Caki2 (cell line): Measurements from ENCODE around the gene SLC39A12. TPM values are rescaled to one million over a fixed set of nuclear protein-coding genes. Genes with fewer than 3 reads are reported as not detected.

Source experiments
- DNase-seq: peaks from one replicate; pipeline ENCODE4 v3.0.0-alpha.2; 2015; ENCODE audit warnings: low read depth
- in situ Hi-C: cut with HindIII; loops from 2 replicates; pipeline ENCODE4 v1.10.0; 2016; ENCODE audit warnings: low sequenced_read_pairs, low pct_unique_long_range_greater_than_20kb, mixed read lengths
- total RNA-seq: library from RNA; depleted of rRNA; stranded (reverse); fragments of >200 nt; shearing (Covaris generic); gene quantifications from 2 replicates; pipeline ENCODE4 v1.2.3, GENCODE V29; 2014; ENCODE audit warnings: low replicate concordance

Gene SLC39A12
- total RNA-seq, 1 experiment from 2014 or later, result not detected

DNA sequence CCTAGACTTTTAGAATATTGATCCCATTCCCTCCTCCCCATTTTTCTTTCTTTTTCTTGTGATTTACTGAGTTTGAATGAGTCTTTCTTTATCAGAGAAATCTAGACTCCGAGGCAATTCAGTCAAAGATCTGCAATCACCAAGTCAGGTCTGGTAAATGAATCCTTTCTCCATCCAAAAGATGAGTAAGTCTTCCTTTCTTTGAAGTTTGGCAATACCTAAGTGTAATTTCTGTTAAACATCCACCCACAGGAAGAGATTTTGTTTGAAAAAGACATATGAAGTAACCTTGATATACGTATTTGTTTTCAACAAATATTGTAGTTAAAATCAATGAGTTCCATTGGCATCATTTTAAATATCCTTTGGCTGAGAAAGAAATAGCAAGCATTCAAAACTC lies 58.3 kb downstream of the SLC39A12 start:
- DNase-seq, result no peak
- in situ Hi-C loops, result no loop called here

DNA sequence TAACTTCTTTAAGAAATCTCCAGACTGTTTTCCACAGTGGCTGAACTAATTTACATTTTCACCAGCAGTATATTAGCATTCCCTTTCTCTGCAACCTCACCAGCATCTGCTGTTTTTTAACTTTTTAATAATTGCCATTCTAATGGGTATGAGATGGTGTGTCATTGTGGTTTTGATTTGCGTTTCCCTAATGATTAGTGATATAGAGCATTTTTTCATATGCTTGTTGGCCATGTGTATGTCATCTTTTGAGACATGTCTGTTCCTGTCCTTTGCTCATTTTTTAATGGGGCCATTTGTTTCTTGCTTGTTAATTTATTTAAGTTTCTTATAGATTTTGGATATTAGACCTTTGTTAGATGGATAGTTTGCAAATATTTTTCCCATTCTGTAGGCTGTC lies 68.8 kb downstream of the SLC39A12 start:
- DNase-seq, result no peak
- in situ Hi-C loops, result no loop called here

DNA sequence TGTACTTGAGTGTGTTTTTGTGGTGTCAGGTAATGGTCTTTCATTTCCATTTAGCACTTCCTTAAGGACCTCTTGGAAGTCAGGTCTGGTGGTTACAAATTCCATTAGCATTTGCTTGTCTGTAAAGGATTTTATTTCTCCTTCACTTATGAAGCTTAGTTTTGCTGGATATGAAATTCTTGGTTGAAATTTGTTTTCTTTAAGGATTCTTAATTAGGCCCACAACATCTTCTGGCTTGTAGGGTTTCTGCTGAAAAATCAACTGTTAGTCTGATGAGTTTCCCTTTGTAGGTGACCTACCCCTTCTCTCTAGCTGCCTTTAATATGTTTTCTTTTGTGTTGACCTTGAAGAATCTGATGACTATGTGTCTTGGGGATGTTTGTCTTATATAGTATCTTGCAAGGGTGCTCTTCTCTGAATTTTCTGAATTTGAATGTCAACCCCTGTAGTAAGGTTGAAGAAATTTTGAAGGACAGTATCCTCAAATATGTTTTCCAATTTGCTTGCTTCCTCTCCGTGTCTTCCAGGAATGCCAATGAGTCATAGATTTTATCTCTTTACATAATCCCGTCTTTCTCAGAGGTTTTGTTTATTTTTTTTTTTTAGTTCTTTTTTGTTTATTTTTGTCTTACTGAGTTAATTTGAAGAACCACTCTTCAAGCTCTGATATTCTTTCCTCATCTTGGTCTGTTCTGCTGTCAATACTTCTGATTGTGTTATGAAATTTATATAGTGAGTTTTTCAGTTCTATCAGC lies 70.2 kb downstream of the SLC39A12 start:
- in situ Hi-C loops, result no loop called here
- no peak for DNase-seq

DNA sequence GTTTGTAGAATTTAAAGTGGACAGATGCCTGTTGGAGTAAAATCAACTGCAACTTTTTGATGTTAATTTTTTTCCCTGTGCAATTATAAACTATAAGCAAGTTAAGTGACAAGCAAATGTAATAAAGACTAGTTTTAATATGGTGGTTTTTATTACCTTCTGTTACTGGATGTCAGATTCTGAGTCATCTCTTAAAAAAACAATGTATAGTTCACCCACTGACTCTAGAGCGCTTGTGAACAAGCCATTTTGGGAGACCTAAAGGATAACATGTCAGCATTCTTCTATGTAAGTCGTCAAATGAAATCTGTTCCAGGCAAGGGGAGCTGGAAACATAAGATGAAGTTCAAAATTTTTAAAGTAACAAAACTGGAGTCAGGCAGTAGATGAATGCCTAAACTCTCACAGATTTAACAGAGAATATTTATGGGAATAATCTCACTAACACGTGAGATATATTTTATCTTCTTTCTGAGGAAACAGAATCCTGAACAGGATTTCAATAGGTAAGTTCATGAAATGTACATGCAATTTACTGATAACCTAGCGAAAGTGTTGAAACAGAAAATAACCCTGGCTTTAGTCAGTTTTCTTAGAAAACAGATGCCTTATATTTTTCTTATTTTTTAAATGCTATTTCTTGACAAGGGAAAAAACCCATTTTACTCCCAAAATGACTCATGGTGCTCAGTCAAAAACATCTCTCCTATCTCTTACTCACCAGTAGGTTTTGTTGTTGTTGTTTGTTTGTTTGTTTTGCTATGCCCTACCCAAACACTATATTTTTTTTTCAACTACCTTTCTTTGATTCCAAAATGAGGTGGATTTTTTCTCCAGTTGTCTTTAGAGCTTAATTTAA lies 91.7 kb downstream of the SLC39A12 start:
- no peak for DNase-seq
- in situ Hi-C loops, result no loop called here

DNA sequence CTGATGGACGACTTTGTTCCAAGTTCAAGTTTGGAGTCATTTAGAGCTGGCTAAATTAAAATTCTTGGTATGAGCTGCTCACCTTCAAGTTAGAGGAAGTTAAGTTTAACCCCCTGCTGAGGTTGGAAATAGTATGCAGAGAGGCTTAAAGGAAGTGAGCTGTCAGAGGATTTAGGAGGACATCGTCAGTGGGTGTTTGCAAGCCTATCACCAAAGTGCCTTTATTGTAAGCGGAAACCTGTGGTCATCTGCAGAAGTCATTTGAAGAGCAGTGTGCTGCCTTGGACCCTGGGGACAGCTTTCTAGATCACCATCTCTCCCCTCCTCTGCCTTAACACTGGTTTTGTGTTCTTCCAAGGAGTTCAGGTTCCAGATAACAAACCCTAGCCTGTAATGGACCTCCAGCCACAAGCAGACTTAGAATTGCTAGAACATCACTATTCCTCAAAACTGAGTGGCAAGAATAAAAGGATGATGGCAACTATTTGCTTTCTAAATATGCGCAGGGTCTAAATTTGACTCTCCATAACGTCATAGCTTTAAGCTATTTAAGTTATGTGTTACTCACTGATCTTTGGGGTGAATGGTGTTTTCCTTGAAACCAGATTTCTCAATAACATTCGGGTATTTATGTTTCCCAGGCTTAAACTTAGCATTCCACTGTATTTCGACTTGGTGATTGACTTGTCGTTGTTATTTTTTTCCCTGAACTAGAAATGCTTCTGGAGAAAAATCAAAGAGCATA lies 93.4 kb downstream of the SLC39A12 start:
- in situ Hi-C loops, result no loop called here
- no peak for DNase-seq

DNA sequence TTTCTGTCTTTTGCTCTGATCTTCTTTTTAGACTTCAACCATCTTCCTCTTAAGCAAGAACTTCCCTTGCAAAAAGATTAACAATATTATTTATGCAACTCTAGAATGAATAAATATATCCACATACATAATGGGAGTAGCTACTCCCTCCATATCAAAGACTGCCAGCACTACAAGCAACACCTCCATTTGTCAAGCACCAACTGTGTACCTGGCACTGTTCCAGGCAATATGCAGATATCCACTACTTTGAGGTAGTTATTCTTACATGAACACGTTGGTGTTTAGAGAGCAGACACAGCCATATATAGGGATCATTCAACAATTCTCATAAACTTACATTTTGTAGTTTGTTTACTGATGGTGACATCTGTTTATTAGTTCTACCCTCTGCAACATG lies 104.9 kb downstream of the SLC39A12 start:
- DNase-seq, result no peak
- in situ Hi-C loops, result no loop called here

DNA sequence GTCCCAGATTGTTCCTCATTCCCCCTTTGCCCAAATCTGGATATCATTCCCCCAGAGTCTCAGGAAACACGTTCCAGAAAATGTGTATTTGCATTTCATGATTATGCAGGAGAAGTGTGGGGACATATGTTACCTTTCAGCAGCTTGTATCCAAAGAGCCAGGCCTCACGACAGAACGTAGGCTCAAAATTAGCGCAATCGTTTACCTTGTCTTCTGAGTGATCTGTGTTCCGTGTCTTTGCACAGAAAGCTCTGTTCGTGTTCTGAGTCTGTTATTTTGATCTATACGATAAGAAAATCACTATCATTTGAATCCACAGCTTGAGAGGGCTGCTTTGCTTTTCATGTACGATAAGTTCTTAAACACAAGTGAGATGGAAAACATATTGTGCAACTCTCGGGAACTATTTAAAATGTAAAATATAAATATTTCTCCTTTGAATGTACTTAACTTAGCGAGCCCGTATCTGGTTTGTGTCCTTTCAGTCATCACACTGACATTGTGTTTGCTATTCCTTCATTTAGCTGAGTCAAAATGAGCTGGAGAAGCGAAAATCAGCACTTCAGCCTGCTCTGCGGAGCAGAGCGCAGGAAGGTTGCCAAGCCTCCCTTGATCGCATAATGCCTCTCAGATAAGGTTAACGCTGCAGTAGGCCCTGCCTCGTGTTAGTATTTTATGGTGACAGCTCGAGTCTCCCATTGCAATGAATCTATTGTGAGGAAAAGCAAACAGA lies 108.3 kb downstream of the SLC39A12 start:
- DNase-seq, result no peak
- in situ Hi-C loops, result no loop called here

DNA sequence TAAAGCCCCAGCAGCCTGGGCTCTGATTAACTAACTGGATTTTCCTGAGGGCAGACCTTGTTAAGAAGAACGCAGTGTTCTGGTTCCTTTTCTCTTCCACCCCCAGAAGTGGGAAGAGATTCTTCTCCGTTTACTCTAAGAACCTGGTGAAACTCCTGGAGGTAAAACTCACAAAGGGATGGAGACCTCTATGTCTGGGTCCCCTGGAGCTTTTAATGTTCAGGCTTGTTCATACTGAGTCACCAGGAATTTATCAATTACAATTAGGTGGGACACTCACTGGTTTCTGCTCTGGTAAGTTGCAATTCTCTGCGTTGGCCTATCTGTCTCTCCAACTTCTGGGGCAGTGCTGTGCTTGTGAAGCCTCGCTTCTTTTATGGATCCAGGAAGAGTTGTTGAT lies 115.2 kb downstream of the SLC39A12 start:
- DNase-seq, result no peak
- in situ Hi-C loops, result no loop called here

DNA sequence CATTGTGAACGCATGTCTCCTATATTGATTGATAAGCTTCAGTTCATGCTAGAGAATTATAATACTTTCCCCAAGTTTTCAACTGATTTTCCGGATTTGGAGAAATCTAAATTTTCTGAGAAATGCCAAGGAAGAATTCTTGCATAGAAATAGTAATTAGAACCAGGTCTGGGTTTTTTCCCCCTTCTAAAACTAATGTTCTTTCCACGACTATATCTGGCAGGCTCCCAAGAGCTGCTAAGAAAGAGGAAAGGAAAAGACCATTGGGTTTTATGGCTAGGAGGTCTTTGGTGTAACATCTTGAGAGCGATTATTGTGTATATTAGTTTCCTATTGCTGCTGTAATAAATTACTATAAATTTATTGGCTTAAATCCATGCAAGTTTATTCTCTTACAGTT lies 116.7 kb downstream of the SLC39A12 start:
- no peak for DNase-seq
- in situ Hi-C loops, result no loop called here

DNA sequence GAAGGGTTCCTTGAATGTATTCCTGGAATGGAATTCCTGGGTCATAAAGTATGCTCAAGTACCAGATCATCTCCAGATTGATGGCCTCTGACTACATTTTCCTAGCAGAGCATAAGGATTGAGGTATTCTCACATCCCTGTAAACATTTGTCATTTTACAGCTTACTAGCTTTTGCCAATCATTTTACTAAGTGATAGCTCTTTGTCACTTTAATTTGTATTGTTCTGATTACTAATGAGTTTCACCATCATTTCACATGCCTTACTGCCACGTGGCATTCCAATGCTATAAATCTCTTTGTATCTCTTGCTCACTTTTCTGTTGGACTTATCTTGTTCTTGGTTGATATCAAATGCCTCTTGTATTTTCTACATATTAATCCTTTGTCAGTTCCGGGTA lies 119.9 kb downstream of the SLC39A12 start:
- in situ Hi-C loops, result no loop called here
- DNase-seq, result no peak

DNA sequence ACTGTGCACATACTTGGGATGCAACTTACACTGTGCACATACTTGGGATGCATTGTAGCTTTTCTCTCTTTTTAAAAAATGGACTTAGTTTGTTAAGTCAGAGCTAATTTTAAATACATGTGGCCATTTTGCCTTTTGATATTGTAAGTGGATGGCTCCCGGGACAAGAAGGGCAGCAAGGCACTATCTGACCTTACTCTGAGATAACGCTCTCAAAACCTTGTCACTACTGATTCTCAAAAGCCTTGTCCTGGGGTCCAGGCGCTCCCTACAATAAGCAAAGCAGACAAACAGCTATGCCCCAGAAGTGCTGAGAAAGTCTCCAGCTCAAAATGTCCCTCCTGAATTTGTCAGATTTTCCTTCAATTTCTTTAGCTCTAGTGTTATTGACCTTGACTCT lies 121.6 kb downstream of the SLC39A12 start:
- no peak for DNase-seq
- in situ Hi-C loops, result no loop called here

DNA sequence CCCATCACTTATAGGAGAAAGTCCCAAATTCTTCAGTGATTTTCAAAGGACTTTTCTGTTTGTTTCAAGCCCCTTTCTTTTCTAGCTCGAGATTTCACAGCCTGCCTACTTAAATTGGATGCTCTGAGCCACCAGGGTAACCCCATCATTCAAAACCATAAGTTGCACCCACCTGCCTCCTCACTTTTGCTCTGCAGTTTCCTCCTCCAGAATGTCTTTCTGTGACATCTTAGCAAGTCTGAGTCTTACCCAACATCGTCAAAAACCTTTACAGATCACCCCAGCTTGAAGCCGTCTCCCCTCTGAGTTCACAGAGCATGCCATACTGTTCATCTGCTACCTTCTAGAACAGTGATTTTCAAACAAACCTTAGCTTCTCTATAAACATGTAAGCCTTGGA lies 124.2 kb downstream of the SLC39A12 start:
- DNase-seq, result no peak
- in situ Hi-C loops, result no loop called here

DNA sequence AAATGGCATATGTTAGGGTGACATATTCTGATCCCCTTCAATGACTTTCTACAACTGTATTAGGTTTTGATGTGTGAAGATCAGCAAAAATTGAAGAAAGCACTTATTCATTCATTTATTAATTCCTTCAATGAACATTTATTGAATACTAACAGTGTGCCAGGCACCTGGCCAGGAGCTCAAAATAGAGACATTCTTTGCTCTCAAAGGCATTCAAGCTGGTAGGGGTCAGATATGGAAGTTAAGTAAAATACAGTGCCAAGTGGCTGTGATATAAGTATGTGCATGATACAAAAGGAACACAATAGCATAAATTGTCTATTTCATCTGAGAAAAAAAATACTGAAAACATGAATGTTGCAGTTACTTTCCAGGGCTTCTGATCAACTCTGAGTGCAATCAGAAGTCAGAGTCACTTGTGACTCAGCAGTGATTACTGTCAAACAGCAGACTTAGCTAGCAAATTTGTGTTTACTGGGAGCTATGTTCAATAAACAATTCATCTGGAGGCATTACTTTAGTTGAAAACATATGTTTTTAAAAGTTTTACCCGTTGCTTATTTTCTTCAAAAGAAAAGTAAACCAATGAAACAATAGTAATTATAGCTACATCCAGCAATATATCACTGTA lies 128.1 kb downstream of the SLC39A12 start:
- in situ Hi-C loops, result no loop called here
- DNase-seq, result no peak

DNA sequence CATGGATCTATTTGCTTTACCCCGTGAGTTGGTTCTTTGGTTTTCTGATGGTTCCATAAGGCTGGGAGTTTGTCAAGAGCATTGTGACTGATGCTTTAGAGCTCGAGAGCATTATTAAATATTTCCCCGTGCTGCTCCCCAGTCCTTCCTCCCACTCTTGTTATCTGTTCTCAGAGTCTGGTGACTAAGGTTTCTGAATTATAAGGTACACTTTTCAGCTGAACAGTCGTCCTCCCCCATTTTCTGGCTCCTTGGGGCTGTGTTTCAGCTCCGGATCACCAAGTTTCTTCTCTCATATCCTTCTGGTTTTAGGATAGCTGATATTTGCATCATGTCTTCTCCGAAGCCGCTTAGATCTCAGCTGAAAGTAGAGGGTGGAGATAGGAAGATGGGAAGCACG lies 130.7 kb downstream of the SLC39A12 start:
- DNase-seq, result no peak
- in situ Hi-C loops, result no loop called here

DNA sequence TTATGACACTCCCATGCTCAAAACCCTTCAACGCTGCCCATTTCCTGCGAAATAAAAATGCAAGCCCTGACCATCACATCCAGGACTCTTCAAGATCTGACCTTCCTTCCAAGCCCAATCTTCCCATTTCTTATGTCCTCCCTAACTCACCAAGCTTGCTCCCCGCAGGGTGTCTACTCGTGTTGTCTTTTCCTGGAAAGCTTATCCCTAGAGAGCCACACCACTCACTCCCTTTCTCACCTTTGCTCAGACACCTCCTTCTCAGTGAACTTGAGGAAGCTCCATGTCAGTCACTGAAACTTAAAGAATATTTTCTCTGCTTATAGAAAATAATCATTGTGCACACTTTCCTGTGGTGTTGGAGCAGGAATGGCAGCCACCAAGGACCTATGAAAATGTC lies 134.1 kb downstream of the SLC39A12 start:
- in situ Hi-C loops, result no loop called here
- no peak for DNase-seq

DNA sequence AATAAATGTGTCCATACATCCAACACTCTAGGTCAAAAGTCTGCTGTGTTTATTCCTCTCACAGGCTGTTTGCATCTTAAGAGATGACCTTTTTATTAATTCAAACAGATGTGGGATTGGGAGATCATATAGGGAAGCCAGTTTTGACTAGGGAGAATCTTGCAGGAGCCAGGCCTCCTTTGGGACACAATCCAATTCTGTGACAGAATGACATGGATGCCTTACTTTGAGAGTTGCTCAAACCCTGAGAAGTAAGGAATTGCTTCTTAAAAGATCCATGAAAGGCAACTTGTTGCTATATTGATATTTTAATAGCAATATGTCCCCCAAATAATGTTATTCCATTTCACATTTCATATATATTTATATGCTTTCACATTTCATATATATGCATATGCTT lies 135.0 kb downstream of the SLC39A12 start:
- in situ Hi-C loops, result no loop called here
- no peak for DNase-seq

DNA sequence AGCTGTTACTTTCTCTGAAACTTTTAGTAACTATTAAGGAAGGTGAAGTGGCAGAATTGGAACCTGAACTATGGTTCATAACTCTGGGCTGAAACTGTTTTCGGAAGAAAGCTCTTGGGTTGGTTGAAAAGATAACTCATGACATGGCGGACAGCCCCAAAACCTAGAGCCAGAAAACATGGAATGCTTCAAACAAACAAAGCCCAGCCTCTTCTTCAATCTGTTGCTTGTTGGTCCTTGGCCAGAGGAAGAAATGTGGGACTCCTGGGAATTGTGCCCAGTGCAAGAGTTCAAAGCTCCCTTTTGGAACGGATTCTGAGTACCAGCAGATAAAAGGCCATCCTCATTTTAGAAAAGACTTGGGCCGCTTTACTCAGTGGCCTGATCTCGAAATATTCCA lies 135.6 kb downstream of the SLC39A12 start:
- in situ Hi-C loops, result no loop called here
- no peak for DNase-seq
